ENCODE results near the gene MYL10. TPM values are rescaled to one million over a fixed set of nuclear protein-coding genes. Genes with fewer than 3 reads are reported as not detected.
"Not testable (repeated sequence)": the region's sequence is repeated elsewhere in the genome, so short reads cannot be mapped to it uniquely, and the experiment has no call there.

MYL10 gene
- total and polyA plus RNA-seq, 2 of the 8 experiments (the other 6 are each of a cell fraction or from before 2014, with no cell fraction given): 0.18 TPM; not detected in 1

DNA sequence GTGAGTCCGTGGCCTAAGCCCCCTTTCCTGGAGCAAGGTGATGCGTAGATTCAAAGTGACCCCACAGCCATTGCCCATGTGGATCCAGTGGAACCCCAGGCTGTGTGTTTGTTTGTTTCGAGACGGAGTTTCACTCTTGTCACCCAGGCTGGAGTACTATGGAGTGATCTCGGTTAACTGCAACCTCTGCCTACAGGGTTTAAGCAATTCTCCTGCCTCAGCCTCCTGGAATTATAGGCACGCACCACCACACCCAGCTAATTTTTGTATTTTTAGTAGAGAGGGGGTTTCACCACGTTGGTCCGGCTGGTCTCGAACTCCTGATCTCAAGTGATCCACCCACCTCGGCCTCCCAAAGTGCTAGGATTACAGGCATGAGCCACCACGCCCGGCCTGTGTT lies 18.8 kb upstream of the MYL10 start:
- CTCF ChIA-PET (ENCODE audit: partially characterized antibody): interaction anchor here (0.6 to 1.3 kb wide), 2 partner anchors 12 to 20 kb away, joined by 3 to 4 read pairs; no protein-coding TSS in a partner anchor
- H3K9me3 ChIP-seq (ENCODE audit: insufficient read depth in 2 of 2, low read depth in 1 of 2, low read length in 1 of 2); H3K79me1 ChIP-seq (ENCODE audit: low read depth, low read length); H3K23me2 ChIP-seq (ENCODE audit: low read depth, low read length); H3K4me1 ChIP-seq (replicated peaks in 1 of 4; ENCODE audit: control insufficient read depth in 3 of 4, insufficient read depth in 4 of 4, low read length in 3 of 4); H2BK20ac ChIP-seq (ENCODE audit: low read length); H4K8ac ChIP-seq (ENCODE audit: extremely low read depth, insufficient read depth, low read length); H2AK5ac ChIP-seq (ENCODE audit: low read depth, low read length); H2AFZ ChIP-seq (ENCODE audit: low read length); H3K27ac ChIP-seq (ENCODE audit: low read depth, low read length); POLR2A ChIA-PET (ENCODE audit: partially characterized antibody); H3K27me3 ChIP-seq (replicated peaks in 1 of 4; ENCODE audit: control insufficient read depth in 3 of 4, extremely low read depth in 1 of 4, insufficient read depth in 3 of 4, low read length in 3 of 4); H3K79me2 ChIP-seq (ENCODE audit: control insufficient read depth in 1 of 2, insufficient read depth in 2 of 2, low read length in 2 of 2); H2BK15ac ChIP-seq (ENCODE audit: low read length); FAIRE-seq; H2BK120ac ChIP-seq (replicated peaks; ENCODE audit: low read depth, low read length); H4K91ac ChIP-seq (replicated peaks; ENCODE audit: insufficient read length, low read length); H3K23ac ChIP-seq (ENCODE audit: insufficient read length); H3K14ac ChIP-seq (ENCODE audit: insufficient read length); H4K20me1 ChIP-seq (replicated peaks in 1 of 2; ENCODE audit: control insufficient read depth in 1 of 2, insufficient read depth in 2 of 2, low read length in 2 of 2); H4K5ac ChIP-seq (ENCODE audit: insufficient read length, low read depth, low read length); H3K4ac ChIP-seq (replicated peaks; ENCODE audit: insufficient read length, low read depth, low read length); H3K18ac ChIP-seq (ENCODE audit: extremely low read depth, low read length); H3K36me3 ChIP-seq (ENCODE audit: control insufficient read depth in 2 of 4, insufficient read depth in 4 of 4, low read length in 3 of 4); H3K4me3 ChIP-seq (ENCODE audit: extremely low read depth in 1 of 4, insufficient read depth in 2 of 4, low read depth in 3 of 4, low read length in 4 of 4); H3K56ac ChIP-seq (replicated peaks; ENCODE audit: insufficient read length, low read depth, low read length); H2BK5ac ChIP-seq (ENCODE audit: low read depth, low read length); DNase-seq (ENCODE audit: low read depth in 1 of 2, low spot score in 2 of 2); H3K4me2 ChIP-seq (ENCODE audit: insufficient read depth in 1 of 2, low read depth in 2 of 2, low read length in 2 of 2); H3K9ac ChIP-seq (replicated peaks in 1 of 4; ENCODE audit: extremely low read depth in 1 of 4, low read depth in 3 of 4, low read length in 3 of 4); H2BK12ac ChIP-seq (ENCODE audit: low read depth, low read length): not testable (repeated sequence)
- 86% methylated on average over 10 of the region's 12 CpGs; no CpG with 5 or more reads in 1 of the 2 experiments for WGBS, 2 experiments (ENCODE audit: extremely low coverage in 1 of 2, insufficient coverage in 1 of 2, insufficient read length in 1 of 2, insufficient replicate concordance in 2 of 2, low coverage in 1 of 2, low lambda C conversion rate in 2 of 2, missing lambda C conversion rate in 1 of 2)
